GM12892 (cell line): ENCODE measurements around the gene ATP5PO.

Experiments used
- POLR2A ChIP-seq: IDR thresholded peaks from 2 replicates; pipeline ENCODE4 v1.6.1; 2011; ENCODE audit warnings: low read depth, low read length, control low read depth
- POLR2AphosphoS5 ChIP-seq: IDR thresholded peaks from 2 replicates; pipeline ENCODE4 v1.6.1; 2011; ENCODE audit warnings: low read depth, low read length, control low read depth
- TAF1 ChIP-seq: IDR thresholded peaks from 2 replicates; pipeline ENCODE4 v1.6.1; 2011; ENCODE audit warnings: low read depth, mild to moderate bottlenecking, control low read depth, low read length, borderline replicate concordance

- TF ChIP-seq TAF1 (no peak), POLR2AphosphoS5 (no peak), POLR2A (no peak)
Measured at GRCh38 chr21:33954395-33954794, 38.8 kb upstream of the ATP5PO start.
